ENCODE data around the gene GALNT10. TPM values are rescaled to one million over a fixed set of nuclear protein-coding genes. Genes with fewer than 3 reads are reported as not detected.
A peak's percentile ranks its signal among the peaks of the same experiment; 100 is the strongest.

The GALNT10 gene
- total RNA-seq, 1 experiment from 2014 or later = 21.7 TPM

GRCh38 chr5:154456540-154456939 is 266.0 kb downstream of the GALNT10 start:
- DNase-seq (ENCODE audit: extremely low read depth, low read depth) = no peak

GRCh38 chr5:154459015-154459414 is 268.5 kb downstream of the GALNT10 start:
- no peak for DNase-seq (ENCODE audit: extremely low read depth, low read depth)

GRCh38 chr5:154460172-154460571 is 269.6 kb downstream of the GALNT10 start:
- DNase-seq (ENCODE audit: extremely low read depth, low read depth) = no peak

GRCh38 chr5:154461531-154461930 is 271.0 kb downstream of the GALNT10 start:
- no peak for DNase-seq (ENCODE audit: extremely low read depth, low read depth)

- DNase-seq (ENCODE audit: extremely low read depth, low read depth) = no peak
Measured at GRCh38 chr5:154464438-154464837, 273.9 kb downstream of the GALNT10 start.

GRCh38 chr5:154465169-154465568 is 274.6 kb downstream of the GALNT10 start:
- DNase-seq (ENCODE audit: extremely low read depth, low read depth) = no peak

GRCh38 chr5:154466147-154466546 is 275.6 kb downstream of the GALNT10 start:
- no peak for DNase-seq (ENCODE audit: extremely low read depth, low read depth)

GRCh38 chr5:154466671-154467070 is 276.1 kb downstream of the GALNT10 start:
- DNase-seq (ENCODE audit: extremely low read depth, low read depth) = no peak

GRCh38 chr5:154467655-154468354 is 277.3 kb downstream of the GALNT10 start:
- peak; percentile 59 for DNase-seq (ENCODE audit: extremely low read depth, low read depth)

- no peak for DNase-seq (ENCODE audit: extremely low read depth, low read depth)
Measured at GRCh38 chr5:154470137-154470536, 279.6 kb downstream of the GALNT10 start.

Small RNAs within 50 kb of the gene (small RNA-seq; reads per million reads assigned to genes)
- gene MIR1294 (0.19 to 1.1 reads per million in 2 experiments), gene RN7SL655P (0 to 0.18 reads per million in 2 experiments)

Other genes starting within 250 kb of the GALNT10 start
- 16.3 and 21.3 TPM in 2 replicates for gene FAM114A2, start 151.8 kb upstream of the GALNT10 start, total RNA-seq (2014; rRNA removed; shearing (Covaris generic))
- gene MFAP3, start 151.8 kb upstream of the GALNT10 start, total RNA-seq (2014; rRNA removed; shearing (Covaris generic)) = 62.4 and 69.4 TPM in 2 replicates

All from NCI-H460 (cell line).